ENCODE measurements around the gene TMSB10.
"Not testable (repeated sequence)": the region's sequence is repeated elsewhere in the genome, so short reads cannot be mapped to it uniquely, and the experiment has no call there.

TMSB10 gene

GRCh38 chr2:84875213-84875560 lies 30.3 kb upstream of the TMSB10 start:
- no peak overlapping the region for H3K27ac ChIP-seq
- TF ChIP-seq ZFX (IDR thresholded peaks at IDR 0.05; ENCODE audit: borderline replicate concordance) (no peak), CTCF (IDR thresholded peaks at IDR 0.05) (no peak)

- not testable (repeated sequence) for H3K27ac ChIP-seq
These were observed 29.8 kb upstream of the TMSB10 start for GRCh38 chr2:84875619-84876018.

GRCh38 chr2:84876369-84876768 lies 29.1 kb upstream of the TMSB10 start:
- no peak overlapping the region for H3K27ac ChIP-seq
- no peak for TF ChIP-seq ZFX (IDR thresholded peaks at IDR 0.05; ENCODE audit: borderline replicate concordance)
- no peak for TF ChIP-seq CTCF (IDR thresholded peaks at IDR 0.05)

GRCh38 chr2:84878459-84878858 lies 27.0 kb upstream of the TMSB10 start:
- TF ChIP-seq ZFX (IDR thresholded peaks at IDR 0.05; ENCODE audit: borderline replicate concordance), result no peak
- no peak for TF ChIP-seq CTCF (IDR thresholded peaks at IDR 0.05)
- H3K27ac ChIP-seq, result no peak overlapping the region

GRCh38 chr2:84878896-84879583 lies 26.4 kb upstream of the TMSB10 start:
- H3K27ac ChIP-seq, result no peak overlapping the region
- TF ChIP-seq CTCF (IDR thresholded peaks at IDR 0.05) (no peak), ZFX (IDR thresholded peaks at IDR 0.05; ENCODE audit: borderline replicate concordance) (no peak)

- no peak overlapping the region for H3K27ac ChIP-seq
- no peak for TF ChIP-seq ZFX (IDR thresholded peaks at IDR 0.05; ENCODE audit: borderline replicate concordance)
- TF ChIP-seq CTCF (IDR thresholded peaks at IDR 0.05), result no peak
These were observed 25.7 kb upstream of the TMSB10 start for GRCh38 chr2:84879584-84880394.

- TF ChIP-seq CTCF (IDR thresholded peaks at IDR 0.05) (no peak), ZFX (IDR thresholded peaks at IDR 0.05; ENCODE audit: borderline replicate concordance) (no peak)
- no peak overlapping the region for H3K27ac ChIP-seq
These were observed 25.1 kb upstream of the TMSB10 start for GRCh38 chr2:84880395-84880644.
